Hepatocyte (in vitro differentiated cells): ENCODE measurements around the gene COX15. TPM values are rescaled to one million over a fixed set of nuclear protein-coding genes. Genes with fewer than 3 reads are reported as not detected.
A peak's percentile ranks its signal among the peaks of the same experiment; 100 is the strongest.

Source experiments
- DNase-seq: peaks from one replicate; pipeline ENCODE4 v3.0.0-alpha.2; 2016; ENCODE audit warnings: low spot score
- H2AFZ ChIP-seq: fragments of 200-600 bp; sonication (generic); 2 replicates; pipeline ENCODE4 v1.6.0; 2016; ENCODE audit warnings: antibody characterized with exemption, mild to moderate bottlenecking
- H3K27ac ChIP-seq: fragments of 200-600 bp; sonication (generic); 2 replicates; pipeline ENCODE4 v1.5.1; 2016; ENCODE audit warnings: mild to moderate bottlenecking
- H3K27me3 ChIP-seq: fragments of 200-600 bp; sonication (generic); 2 replicates; pipeline ENCODE4 v1.6.1; 2016
- H3K36me3 ChIP-seq: fragments of 200-600 bp; sonication (generic); replicated peaks from 2 replicates; pipeline ENCODE4 v1.5.1; 2016; ENCODE audit warnings: low read depth; ENCODE audit not compliant: insufficient read depth
- H3K4me1 ChIP-seq: fragments of 200-600 bp; sonication (generic); 2 replicates; pipeline ENCODE4 v1.5.1; 2016; ENCODE audit warnings: mild to moderate bottlenecking, moderate library complexity; ENCODE audit not compliant: insufficient read depth
- H3K4me2 ChIP-seq: fragments of 200-600 bp; sonication (generic); 2 replicates; pipeline ENCODE4 v1.6.0; 2016
- H3K4me3 ChIP-seq: fragments of 200-600 bp; sonication (generic); 2 replicates; pipeline ENCODE4 v1.5.1; 2016; ENCODE audit warnings: mild to moderate bottlenecking
- H3K79me2 ChIP-seq: fragments of 200-600 bp; sonication (generic); 2 replicates; pipeline ENCODE4 v1.6.0; 2017; ENCODE audit warnings: mild to moderate bottlenecking
- H3K9me2 ChIP-seq: fragments of 200-600 bp; sonication (generic); replicated peaks from 2 replicates; pipeline ENCODE4 v1.6.0; 2017; ENCODE audit warnings: mild to moderate bottlenecking; ENCODE audit not compliant: insufficient read depth
- H3K9me3 ChIP-seq: fragments of 200-600 bp; sonication (generic); 2 replicates; pipeline ENCODE4 v1.5.1; 2016; ENCODE audit warnings: low read depth, mild to moderate bottlenecking
- H4K20me1 ChIP-seq: fragments of 200-600 bp; sonication (generic); 2 replicates; pipeline ENCODE4 v1.6.0; 2016; ENCODE audit warnings: mild to moderate bottlenecking; ENCODE audit not compliant: insufficient read depth, poor library complexity, severe bottlenecking
- EZH2 ChIP-seq: fragments of 200-600 bp; sonication (generic); IDR thresholded peaks from 2 replicates; pipeline ENCODE4 v1.6.1; 2016; ENCODE audit warnings: antibody characterized with exemption, mild to moderate bottlenecking, borderline replicate concordance
- EZH2phosphoT487 ChIP-seq: fragments of 200-600 bp; sonication (generic); IDR thresholded peaks from one replicate; pipeline ENCODE4 v1.6.1; 2018; ENCODE audit warnings: antibody characterized with exemption, mild to moderate bottlenecking, low read depth, moderate library complexity; ENCODE audit not compliant: unreplicated experiment, severe bottlenecking
- WGBS: methylation state at CpG from one replicate; pipeline ENCODE4 v1.1.6; 2016; ENCODE audit warnings: low lambda C conversion rate; ENCODE audit errors: missing lambda C conversion rate; 5-methylcytosine and 5-hydroxymethylcytosine counted together
- polyA plus RNA-seq: library from polyadenylated mRNA; unstranded; fragments of >200 nt; fragmentation: Nextera tagmentation; extraction: Ambion mirVana; gene quantifications from 2 replicates; pipeline ENCODE4 v1.2.1, GENCODE V29; 2016
- total RNA-seq: library from RNA; depleted of rRNA; stranded (reverse); fragments of >200 nt; gene quantifications from 2 replicates; pipeline ENCODE4 v1.2.3, GENCODE V29; 2014
- TF ChIP-seq, protein P1 (sequence below): fragments of 200-600 bp; sonication (generic); IDR thresholded peaks from 2 replicates; pipeline ENCODE4 v1.5.1; 2016; ENCODE audit warnings: antibody characterized with exemption, mild to moderate bottlenecking; ENCODE audit not compliant: poor library complexity

The COX15 gene
- total and polyA plus RNA-seq, 2 experiments from 2014 or later = 28.5 to 42.0 TPM

DNA sequence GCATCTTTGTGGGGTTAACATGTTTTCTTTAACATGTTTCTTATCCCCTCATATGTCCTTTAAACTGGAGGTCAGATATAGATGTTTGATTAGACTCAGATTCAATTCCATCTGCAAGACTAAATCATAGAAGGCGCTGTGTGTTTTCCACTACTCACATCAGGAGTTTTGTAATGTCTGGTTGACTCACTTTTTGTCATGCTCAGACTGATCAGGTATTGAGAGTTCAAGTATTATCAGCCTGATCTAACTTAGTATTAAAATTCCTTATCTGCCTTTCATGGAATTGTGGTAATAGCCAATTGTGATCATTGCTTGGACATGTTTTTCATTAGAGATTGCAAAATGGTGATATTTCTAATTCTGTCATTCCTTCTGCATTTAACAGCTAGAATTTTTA lies 42.5 kb downstream of the COX15 start:
- H3K4me2 ChIP-seq = no peak overlapping the region
- no peaks in the 10 kb centered on the region for H3K27me3 ChIP-seq
- H3K4me1 ChIP-seq = no peaks in the 10 kb centered on the region
- no peaks in the 10 kb centered on the region for H3K79me2 ChIP-seq
- no peak overlapping the region for H3K4me3 ChIP-seq
- no peak for DNase-seq
- H3K9me3 ChIP-seq = no peaks in the 10 kb centered on the region
- H2AFZ ChIP-seq = no peak overlapping the region
- H3K9me2 ChIP-seq = no peaks in the 10 kb centered on the region
- TF ChIP-seq EZH2phosphoT487 = no peak
- TF ChIP-seq EZH2 = no peak
- TF ChIP-seq, protein P1, sequence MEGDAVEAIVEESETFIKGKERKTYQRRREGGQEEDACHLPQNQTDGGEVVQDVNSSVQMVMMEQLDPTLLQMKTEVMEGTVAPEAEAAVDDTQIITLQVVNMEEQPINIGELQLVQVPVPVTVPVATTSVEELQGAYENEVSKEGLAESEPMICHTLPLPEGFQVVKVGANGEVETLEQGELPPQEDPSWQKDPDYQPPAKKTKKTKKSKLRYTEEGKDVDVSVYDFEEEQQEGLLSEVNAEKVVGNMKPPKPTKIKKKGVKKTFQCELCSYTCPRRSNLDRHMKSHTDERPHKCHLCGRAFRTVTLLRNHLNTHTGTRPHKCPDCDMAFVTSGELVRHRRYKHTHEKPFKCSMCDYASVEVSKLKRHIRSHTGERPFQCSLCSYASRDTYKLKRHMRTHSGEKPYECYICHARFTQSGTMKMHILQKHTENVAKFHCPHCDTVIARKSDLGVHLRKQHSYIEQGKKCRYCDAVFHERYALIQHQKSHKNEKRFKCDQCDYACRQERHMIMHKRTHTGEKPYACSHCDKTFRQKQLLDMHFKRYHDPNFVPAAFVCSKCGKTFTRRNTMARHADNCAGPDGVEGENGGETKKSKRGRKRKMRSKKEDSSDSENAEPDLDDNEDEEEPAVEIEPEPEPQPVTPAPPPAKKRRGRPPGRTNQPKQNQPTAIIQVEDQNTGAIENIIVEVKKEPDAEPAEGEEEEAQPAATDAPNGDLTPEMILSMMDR = no peak
- H3K27ac ChIP-seq = no peak overlapping the region
- H4K20me1 ChIP-seq = no peaks in the 10 kb centered on the region
- H3K36me3 ChIP-seq = no peaks in the 10 kb centered on the region
- WGBS = 100% methylated on average over 1 of the region's 1 CpG

DNA sequence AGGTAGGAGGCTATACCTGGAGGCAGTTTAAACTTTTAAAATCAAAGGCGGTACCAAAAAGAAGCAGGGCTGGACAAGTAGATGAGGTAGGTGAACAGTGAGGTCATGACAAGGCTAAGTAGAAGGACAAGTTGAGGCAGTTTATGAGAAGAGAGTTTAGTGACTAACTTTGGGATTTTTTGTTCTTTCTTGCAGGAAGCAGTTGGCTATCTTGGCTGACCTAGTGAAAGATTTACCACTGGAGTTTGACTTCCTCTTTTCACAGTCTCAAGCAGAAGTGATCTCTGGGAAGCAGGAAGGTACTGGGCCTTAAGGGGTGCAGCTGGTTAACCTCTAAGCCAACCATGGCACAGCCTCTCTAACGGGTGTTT lies 46.3 kb downstream of the COX15 start:
- Histone ChIP-seq H3K4me1 (no peaks in the 10 kb centered on the region), H3K79me2 (no peaks in the 10 kb centered on the region), H3K9me3 (no peaks in the 10 kb centered on the region), H3K4me2 (no peak overlapping the region), H3K4me3 (no peak overlapping the region), H4K20me1 (no peaks in the 10 kb centered on the region), H2AFZ (no peak overlapping the region), H3K27ac (no peak overlapping the region), H3K36me3 (no peaks in the 10 kb centered on the region), H3K9me2 (no peaks in the 10 kb centered on the region), H3K27me3 (no peaks in the 10 kb centered on the region)
- DNase-seq = no peak
- TF ChIP-seq EZH2phosphoT487 (no peak), EZH2 (no peak)
- TF ChIP-seq, protein P1 = no peak
- WGBS = 84% methylated on average over 2 of the region's 2 CpGs

DNA sequence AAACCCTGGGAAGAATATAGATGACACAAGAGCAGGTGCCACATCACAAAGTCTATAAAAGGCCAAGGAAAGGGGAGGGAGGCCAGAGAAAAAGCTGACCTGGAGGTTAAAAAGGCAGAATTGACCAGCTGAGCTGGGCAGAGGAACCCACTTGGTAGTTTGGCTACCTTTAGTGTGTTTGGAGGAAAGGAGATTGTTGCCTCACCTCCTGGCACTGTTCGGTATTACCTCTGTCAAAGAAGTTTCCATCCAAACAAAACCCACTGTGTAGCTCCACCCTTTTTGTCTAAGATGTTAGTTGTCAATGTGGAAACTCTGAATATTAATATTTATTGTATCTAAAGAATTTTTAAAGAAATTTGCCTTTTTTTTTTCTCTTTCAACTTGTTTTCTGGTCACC lies 49.2 kb downstream of the COX15 start:
- Histone ChIP-seq H3K9me3 (no peaks in the 10 kb centered on the region), H3K9me2 (no peaks in the 10 kb centered on the region), H3K27me3 (no peaks in the 10 kb centered on the region), H4K20me1 (no peaks in the 10 kb centered on the region), H3K27ac (no peak overlapping the region), H3K36me3 (no peaks in the 10 kb centered on the region), H3K4me1 (no peaks in the 10 kb centered on the region), H3K79me2 (peaks cover under 1% of the 10 kb centered on the region), H3K4me3 (no peak overlapping the region), H2AFZ (no peak overlapping the region), H3K4me2 (no peak overlapping the region)
- 74% methylated on average over 1 of the region's 1 CpG for WGBS
- DNase-seq = no peak
- TF ChIP-seq, protein P1 = peak; percentile 15
- TF ChIP-seq EZH2phosphoT487 (no peak), EZH2 (no peak)

Other genes starting within 250 kb of the COX15 start
- gene NKX2-3, start 199.2 kb downstream of the COX15 start, total RNA-seq = 0.17 and 0.24 TPM in 2 replicates
- not detected in 2 replicates for gene NKX2-3, start 199.2 kb downstream of the COX15 start, polyA plus RNA-seq
- gene SLC25A28, start 111.7 kb downstream of the COX15 start, total RNA-seq = 15.8 and 23.8 TPM in 2 replicates
- 33.7 and 38.0 TPM in 2 replicates for gene SLC25A28, start 111.7 kb downstream of the COX15 start, polyA plus RNA-seq
- 51.6 and 53.3 TPM in 2 replicates for gene ENTPD7, start 72.6 kb downstream of the COX15 start, total RNA-seq
- 10.0 and 18.6 TPM in 2 replicates for gene ENTPD7, start 72.6 kb downstream of the COX15 start, polyA plus RNA-seq
- gene CUTC, start 107 bp upstream of the COX15 start, total RNA-seq = 21.6 and 33.8 TPM in 2 replicates
- 26.3 and 29.4 TPM in 2 replicates for gene CUTC, start 107 bp upstream of the COX15 start, polyA plus RNA-seq
- 56.7 and 63.1 TPM in 2 replicates for gene ABCC2, start 50.5 kb upstream of the COX15 start, total RNA-seq
- 27.4 and 29.7 TPM in 2 replicates for gene ABCC2, start 50.5 kb upstream of the COX15 start, polyA plus RNA-seq